GM12878 (cell line): ENCODE data around the gene FEN1. TPM values are rescaled to one million over a fixed set of nuclear protein-coding genes. Genes with fewer than 3 reads are reported as not detected.

Source experiments
- BCL3 ChIP-seq: IDR thresholded peaks from 2 replicates; pipeline ENCODE4 v1.6.1; 2011; ENCODE audit warnings: borderline replicate concordance, low read depth, mild to moderate bottlenecking, moderate library complexity, low read length; ENCODE audit not compliant: insufficient read depth, poor library complexity, severe bottlenecking
- EZH2 ChIP-seq: IDR thresholded peaks from 2 replicates; pipeline ENCODE4 v1.6.1; 2012; ENCODE audit warnings: low read depth, mild to moderate bottlenecking, control low read depth, inconsistent platforms, low read length, borderline replicate concordance; ENCODE audit not compliant: control insufficient read depth
- FOXM1 ChIP-seq: IDR thresholded peaks from 2 replicates; pipeline ENCODE4 v1.6.1; 2012; ENCODE audit warnings: low read depth, mild to moderate bottlenecking, inconsistent platforms, low read length, moderate library complexity
- JUND ChIP-seq: IDR thresholded peaks from 2 replicates; pipeline ENCODE4 v1.6.1; 2012; ENCODE audit warnings: low read depth, mild to moderate bottlenecking, low read length, improper control_type of control experiment, moderate library complexity
- PML ChIP-seq: IDR thresholded peaks from 2 replicates; pipeline ENCODE4 v1.6.1; 2012; ENCODE audit warnings: low read length, inconsistent platforms
- POLR2A ChIP-seq: IDR thresholded peaks from 2 replicates; pipeline ENCODE4 v1.6.1; 2011; ENCODE audit warnings: low read depth, mild to moderate bottlenecking, low read length
- POLR2AphosphoS2 ChIP-seq: IDR thresholded peaks from 2 replicates; pipeline ENCODE4 v1.6.1; 2011; ENCODE audit warnings: low read depth, mild to moderate bottlenecking, low read length, improper control_type of control experiment, moderate library complexity
- SMAD5 ChIP-seq: IDR thresholded peaks from 2 replicates; pipeline ENCODE4 v1.6.1; 2016; ENCODE audit warnings: antibody characterized with exemption, low read depth
- SPI1 ChIP-seq: IDR thresholded peaks from 2 replicates; pipeline ENCODE4 v1.6.1; 2011; ENCODE audit warnings: low read depth, mild to moderate bottlenecking, low read length, moderate library complexity, borderline replicate concordance; ENCODE audit not compliant: insufficient read depth
- TAF1 ChIP-seq: IDR thresholded peaks from 2 replicates; pipeline ENCODE4 v1.6.1; 2011; ENCODE audit warnings: mild to moderate bottlenecking, low read depth, low read length, borderline replicate concordance
- TBL1XR1 ChIP-seq: IDR thresholded peaks from 2 replicates; pipeline ENCODE4 v1.6.1; 2012; ENCODE audit warnings: low read depth, low read length, improper control_type of control experiment
- YY1 ChIP-seq: IDR thresholded peaks from 2 replicates; pipeline ENCODE4 v1.6.1; 2011; ENCODE audit warnings: low read depth, mild to moderate bottlenecking, low read length
- ZNF207 ChIP-seq: fragments of 450-650 bp; IDR thresholded peaks from 2 replicates; pipeline ENCODE4 v1.6.1; 2014; ENCODE audit warnings: antibody characterized with exemption, mild to moderate bottlenecking, borderline replicate concordance
- ZNF24 ChIP-seq: fragments of 450-650 bp; IDR thresholded peaks from 2 replicates; pipeline ENCODE4 v1.6.1; 2017; ENCODE audit warnings: antibody characterized with exemption, mild to moderate bottlenecking
- polyA plus RNA-seq, 11 experiments: library from polyadenylated mRNA; depleted of rRNA in 4 of 11; unstranded in 6 of 11; stranded (reverse) in 5 of 11; fragments of >200 nt; fragmentation: Nextera tagmentation in 4 of 11; fragmentation: Illumina TruSeq in 1 of 11; extraction: Ambion mirVana in 4 of 11; extraction: Trizol in 1 of 11; gene quantifications; 1 replicate in 1 of 11; 2 replicates in 10 of 11; pipeline versions ENCODE4 v1.2.1 to v1.2.3, GENCODE V29; 2011 to 2016; ENCODE audit warnings: inconsistent platforms in 2 of 11, missing spikeins in 2 of 11, low read depth in 1 of 11
- total RNA-seq, 4 experiments: library from RNA; depleted of rRNA in 3 of 4; stranded (reverse); fragments of >200 nt in 3 of 4; fragmentation: Illumina TruSeq in 1 of 4; extraction: Trizol in 1 of 4; gene quantifications; 2 replicates each; pipeline versions ENCODE4 v1.2.1 to v1.2.3, GENCODE V29; 2013 to 2021

FEN1 gene
- total and polyA plus RNA-seq, 10 of the 15 experiments (the other 5 are each of a cell fraction or from before 2014, with no cell fraction given) = 54.8 to 282 (median 125) TPM

GRCh38 chr11:61814958-61815789 lies 22.5 kb downstream of the FEN1 start (continued):
- TF ChIP-seq PML (no peak), EZH2 (no peak), BCL3 (peak; percentile 35), POLR2A (peak; percentile 78), ZNF24 (no peak), SMAD5 (peak; percentile 14; the same call in 1 of the 2 replicates), SPI1 (no peak), TAF1 (0 out of 2 replicates have a peak, but pooled peaks have one; percentile 17), FOXM1 (no peak), POLR2AphosphoS2 (no peak; the same call in 1 of the 2 replicates), JUND (no peak), YY1 (no peak), TBL1XR1 (no peak), ZNF207 (no peak)
